ENCODE results near the gene PAM16.
"Not testable (repeated sequence)": the region's sequence is repeated elsewhere in the genome, so short reads cannot be mapped to it uniquely, and the experiment has no call there.

Gene PAM16

DNA sequence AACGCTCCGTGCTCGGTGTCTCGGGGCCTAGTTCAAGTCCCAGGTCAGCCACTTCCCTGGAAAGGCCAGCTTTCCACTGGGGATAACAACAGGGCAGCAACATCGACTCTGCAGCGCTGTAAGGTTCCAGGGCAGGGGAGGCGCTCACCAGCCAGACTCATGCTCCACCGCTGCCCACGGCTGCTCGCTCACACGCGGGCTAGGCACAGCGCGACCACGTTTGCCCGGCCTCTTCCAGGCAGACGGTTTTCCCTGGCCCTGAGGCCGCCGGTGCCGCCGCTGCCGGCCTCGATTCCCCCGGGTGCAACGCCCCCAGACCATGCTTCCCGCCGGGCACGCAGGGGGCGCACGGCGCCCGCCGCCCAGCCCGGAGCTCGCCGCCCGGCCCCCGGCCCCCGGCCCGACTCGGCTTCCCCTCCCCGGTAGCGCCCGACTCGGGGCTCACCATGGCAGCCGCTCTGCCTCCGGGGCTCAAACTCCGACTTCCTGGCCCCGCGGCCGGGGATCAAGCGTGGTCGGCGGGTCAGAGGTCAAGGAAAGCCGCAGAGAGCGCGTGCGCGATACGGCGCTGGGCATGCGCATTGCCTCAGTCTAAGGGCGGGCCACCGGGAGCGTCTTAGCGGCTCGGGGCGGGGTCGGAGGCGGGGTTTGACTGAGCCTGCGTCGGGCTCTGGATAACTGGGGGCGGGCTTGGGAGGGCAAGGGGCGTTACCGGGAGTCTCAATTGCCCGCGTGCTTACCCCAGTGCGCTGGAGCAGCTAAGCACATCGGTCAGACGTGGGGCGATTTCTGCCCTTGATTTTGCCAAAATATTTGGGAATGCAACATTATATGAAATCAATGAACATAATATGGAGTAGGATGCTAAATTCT is at the start of gene PAM16:
PAM16 (minus strand) TSS at position 535 of the 873 bp plus-strand sequence; CDS start at position 448, 87 bp downstream.
- DNase-seq (ENCODE audit: extremely low read depth in 1 of 2, low read depth in 1 of 2): peak; percentile 91 to 97

GRCh38 chr16:4399001-4399730 is 48.0 kb upstream of the PAM16 start:
- no peak for DNase-seq (ENCODE audit: extremely low read depth in 1 of 2, low read depth in 1 of 2)

DNA sequence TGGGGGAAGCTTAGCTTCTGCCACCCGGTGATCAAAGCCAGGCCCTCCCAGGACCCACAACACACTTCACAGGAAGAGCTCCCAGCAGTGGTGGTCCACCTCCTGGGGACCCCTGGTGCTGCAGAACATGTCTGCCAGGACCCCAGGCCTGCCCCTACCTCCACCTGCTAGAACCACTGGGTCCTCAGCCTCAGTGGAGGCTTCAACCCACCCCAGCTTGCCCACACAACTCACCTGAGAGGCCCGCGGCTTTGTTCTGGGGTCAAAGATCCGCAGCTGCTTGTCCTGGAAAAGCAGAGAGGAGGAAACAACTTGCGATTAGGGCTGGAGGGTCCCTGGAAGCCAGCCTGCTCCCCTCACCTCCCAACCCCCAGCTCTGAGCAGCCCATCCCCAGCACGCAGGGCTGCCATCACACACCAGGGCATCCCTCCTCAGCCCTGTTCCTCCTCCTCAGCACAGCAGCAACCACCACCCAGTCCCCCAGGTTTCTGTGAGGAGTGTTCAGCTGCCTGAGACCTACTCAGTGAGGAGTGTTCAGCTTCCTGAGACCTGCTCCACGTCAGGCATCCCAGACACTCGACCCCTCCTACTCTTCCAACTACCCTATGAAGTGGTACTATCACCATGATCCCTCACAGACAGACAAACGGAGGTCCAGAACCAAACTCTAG is 44.1 kb upstream of the PAM16 start:
- no peak for DNase-seq (ENCODE audit: extremely low read depth in 1 of 2, low read depth in 1 of 2)

DNA sequence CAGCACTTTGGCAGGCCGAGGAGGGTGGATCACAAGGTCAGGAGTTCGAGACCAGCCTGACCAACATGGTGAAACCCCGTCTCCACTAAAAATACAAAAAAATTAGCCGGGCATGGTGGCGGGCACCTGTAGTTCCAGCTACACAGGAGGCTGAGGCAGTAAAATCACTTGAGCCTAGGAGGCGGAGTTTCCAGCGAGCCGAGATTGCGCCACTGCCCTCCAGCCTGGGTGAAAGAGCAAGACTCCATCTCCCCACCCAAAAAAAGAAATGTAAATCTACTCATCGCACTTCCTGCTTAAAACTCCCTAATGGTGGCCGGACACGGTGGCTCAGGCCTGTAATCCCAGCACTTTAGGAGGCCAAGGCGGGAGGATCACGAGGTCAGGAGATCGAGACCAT is 42.7 kb upstream of the PAM16 start:
- not testable (repeated sequence) for DNase-seq (ENCODE audit: extremely low read depth in 1 of 2, low read depth in 1 of 2)

GRCh38 chr16:4393240-4393600 is 42.1 kb upstream of the PAM16 start:
- no peak for DNase-seq (ENCODE audit: extremely low read depth in 1 of 2, low read depth in 1 of 2)

GRCh38 chr16:4392382-4393239 is 41.5 kb upstream of the PAM16 start:
- no peak for DNase-seq (ENCODE audit: extremely low read depth in 1 of 2, low read depth in 1 of 2)

DNA sequence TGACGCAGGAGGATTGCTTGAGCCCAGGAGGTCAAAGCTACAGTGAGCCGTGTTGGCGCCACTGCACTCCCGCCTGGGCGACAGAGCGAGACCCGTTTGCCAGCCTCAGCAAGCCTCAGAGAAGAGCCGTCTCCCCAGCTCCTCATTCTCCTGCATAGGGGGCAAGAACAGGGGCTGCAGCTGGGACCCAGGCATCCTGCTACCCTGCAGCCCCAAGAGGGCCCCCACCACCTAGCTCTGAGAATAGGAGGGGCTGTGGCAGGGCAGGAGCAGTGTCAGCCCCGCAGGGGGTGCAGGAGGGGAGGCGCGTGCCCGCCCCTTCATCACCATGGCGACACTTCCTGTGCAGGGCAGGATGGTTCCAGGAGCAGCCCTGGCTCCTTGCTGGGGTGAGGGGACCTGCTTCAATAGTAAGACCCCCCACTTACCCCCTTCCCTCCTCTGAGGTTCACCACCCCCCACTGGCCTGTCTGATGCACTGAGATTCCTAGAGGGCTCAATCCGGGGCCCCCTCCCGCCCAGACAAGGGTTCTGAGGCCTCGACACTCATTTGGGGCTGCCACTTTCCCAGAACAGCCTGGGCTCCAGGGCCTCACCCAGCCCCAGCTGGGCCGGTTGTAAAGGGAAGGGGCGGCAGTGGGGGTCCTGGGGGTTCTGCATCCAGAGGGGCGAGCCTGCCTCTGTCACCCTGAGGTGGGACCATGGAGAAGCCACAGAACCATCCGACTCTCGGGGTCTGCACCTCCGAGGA is 40.7 kb upstream of the PAM16 start:
- no peak for DNase-seq (ENCODE audit: extremely low read depth in 1 of 2, low read depth in 1 of 2)

DNA sequence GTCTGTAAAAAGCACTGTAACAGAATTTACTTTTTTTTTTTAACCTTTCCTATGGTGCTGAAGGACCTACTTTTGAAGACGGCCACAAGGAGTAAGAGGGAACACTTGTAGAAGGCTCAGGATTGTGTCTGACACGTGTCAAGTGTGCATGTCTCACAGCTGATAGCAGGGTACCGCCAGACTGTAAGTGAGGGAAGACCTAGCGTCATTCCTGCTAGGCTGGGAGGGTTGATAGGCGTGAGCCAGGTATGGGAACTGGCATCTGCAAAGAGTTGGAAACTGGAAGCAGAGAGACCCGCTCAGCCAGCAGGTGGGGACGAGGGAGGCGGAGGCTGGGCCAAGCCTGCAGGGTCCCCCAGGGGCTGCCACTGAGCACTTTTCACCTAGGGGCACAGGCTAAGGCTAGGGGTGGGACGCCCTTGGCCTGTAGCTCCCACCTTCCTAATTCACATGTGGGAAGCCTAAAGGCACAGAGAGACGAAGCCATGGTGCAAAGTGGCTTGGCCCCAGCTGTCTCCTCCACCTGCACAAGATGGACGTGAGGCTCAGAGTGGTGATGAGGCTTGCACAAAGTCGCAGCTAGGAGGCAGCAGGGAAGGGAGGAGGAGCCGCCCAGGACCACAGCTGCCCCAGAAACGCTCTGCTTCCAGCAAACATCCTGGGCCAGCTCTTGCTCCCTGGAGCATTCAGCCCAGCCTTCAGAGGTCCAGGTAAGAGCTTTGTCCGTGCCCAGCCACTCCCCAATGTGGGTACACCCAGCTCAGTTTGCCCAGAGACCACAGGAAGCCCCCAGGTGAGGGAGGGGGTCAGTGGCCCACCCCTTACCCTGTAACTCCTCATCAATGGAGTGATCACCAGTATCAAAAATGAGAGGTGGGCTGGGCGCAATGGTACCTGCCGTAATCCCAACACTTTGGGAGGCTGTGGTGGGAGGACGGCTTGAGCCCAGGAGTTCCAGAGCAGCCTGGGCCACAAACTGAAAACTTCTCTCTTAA is 39.4 kb upstream of the PAM16 start:
- no peak for DNase-seq (ENCODE audit: extremely low read depth in 1 of 2, low read depth in 1 of 2)

DNA sequence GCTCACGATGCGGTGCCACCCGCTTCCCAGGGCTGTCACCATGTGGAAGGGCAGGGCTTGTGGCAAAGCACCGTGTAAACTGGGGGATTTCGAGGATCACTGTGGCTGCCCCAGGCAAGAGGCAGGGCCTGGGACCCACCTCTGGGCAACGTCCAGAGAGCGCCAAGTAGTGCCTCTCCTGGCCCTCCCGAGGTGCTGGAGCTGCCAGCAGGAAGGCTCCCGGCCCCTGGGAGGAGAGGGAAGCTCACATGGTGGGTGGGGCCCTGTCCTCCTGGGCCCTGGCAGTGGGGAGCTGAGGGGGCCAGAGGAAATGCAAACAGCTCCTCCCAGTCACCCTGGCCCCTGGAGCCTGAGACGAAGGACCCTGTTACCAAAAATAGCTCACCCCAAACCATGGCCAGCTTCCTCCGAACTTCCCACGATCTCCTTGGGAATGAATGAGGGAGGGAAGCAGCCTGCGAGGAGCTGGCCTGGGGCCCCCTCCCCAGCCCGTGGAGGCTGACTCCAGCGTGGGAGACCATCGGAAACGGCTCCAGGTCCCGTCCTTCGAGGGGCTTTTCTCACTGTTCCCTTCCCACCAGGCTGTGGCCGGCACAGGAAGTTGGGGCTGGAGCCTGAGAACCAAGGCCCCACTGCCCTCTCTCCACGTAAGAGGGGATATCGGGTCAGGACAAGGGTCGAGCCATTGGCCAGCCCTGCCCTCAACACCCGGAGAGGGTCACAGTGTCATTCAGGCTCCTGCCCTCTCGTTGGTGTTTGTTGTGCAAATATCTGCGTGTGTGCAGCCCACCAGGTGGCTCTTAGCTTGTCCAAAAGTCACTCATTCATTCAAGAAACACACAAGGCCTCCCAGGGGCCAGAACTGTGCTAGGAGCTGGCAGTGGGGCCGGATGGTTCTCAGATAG is 38.2 kb upstream of the PAM16 start:
- DNase-seq (ENCODE audit: extremely low read depth in 1 of 2, low read depth in 1 of 2): no peak

DNA sequence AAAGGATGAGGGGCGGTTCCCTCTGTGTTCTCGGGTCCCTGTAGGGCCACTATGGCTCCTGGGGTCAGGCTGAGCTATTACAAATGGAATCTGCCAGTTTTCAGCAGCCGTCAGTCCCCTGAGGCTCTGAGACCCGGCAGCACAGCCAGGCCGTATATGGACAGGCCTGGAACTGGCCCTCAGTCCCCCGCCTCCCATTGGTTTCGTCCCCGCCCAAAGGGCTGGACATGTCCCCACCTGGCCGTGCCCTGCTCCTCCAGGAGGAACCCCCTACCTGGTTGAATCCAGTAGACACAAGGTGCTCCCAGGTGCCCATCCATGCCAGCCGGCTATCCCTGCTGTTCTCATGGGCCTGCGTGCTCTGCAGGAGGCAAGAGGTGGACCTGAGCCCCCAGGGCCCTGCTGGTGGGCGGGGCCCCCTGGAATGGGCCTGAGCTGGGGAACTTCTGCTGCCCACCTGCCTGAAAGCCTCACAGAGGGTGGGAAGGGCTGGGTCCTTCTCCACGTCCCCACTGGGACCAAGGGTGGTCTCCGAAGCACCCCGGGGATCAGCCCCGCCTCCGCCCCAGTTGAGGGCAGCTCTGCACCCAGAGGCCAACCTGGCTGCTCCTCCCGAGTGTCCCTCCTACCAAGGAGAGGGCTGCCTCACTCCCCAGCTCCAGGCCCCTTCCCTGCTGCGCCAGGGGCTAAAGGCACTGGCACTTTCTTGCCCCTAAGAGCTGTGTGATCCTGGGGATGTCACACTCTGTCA is 37.3 kb upstream of the PAM16 start:
- DNase-seq (ENCODE audit: extremely low read depth in 1 of 2, low read depth in 1 of 2): no peak

DNA sequence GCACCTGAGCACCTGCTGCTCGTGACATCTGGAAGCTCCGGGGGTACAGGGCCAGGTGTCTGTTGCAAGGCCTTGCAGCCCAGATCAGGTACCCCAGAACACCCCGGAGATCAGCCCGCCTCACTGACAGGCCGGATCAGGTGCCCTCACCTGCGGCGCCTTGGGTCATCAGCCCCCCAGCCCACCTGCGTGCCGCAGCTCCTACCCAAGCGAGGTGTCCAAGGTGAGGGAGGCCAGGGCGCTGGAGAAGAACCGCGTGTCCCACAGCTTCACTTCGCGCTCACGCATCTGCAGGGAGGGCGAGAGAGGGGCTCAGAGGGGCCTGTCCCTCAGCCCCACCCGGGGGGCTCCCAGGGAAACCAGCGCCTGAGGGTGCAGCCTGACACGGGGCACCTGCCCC is 36.7 kb upstream of the PAM16 start:
- DNase-seq (ENCODE audit: extremely low read depth in 1 of 2, low read depth in 1 of 2): no peak

DNA sequence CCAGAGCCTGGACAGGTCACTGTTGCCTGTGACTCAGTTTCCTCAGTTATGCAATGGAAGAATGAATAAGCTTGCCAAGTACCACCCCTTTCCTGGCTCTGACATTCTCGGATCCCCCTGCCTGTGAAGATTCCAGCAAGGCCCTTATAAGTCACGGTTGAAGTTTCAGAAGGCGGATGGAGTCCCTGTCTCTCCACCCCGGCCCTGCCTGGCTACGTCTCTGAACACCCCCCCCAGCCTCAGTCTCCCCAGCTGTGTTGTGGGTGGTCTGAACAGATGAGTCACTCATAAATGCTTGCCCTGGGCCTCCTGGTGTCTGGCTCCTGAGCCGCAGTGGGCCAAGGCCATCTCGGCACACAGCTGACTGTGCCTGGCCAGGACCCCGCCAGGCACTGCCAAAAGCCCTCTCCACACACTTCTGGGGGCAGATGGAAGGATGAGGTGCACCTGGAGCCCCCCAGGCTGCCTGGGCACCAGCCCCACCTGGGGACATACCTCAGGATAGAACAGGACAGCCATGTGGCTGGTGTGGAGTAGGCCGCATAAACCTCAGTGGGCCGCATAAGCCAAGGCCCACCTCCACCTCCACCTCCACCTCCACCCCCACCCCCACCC is 35.9 kb upstream of the PAM16 start:
- no peak for DNase-seq (ENCODE audit: extremely low read depth in 1 of 2, low read depth in 1 of 2)

GRCh38 chr16:4386451-4386805 is 35.3 kb upstream of the PAM16 start:
- DNase-seq (ENCODE audit: extremely low read depth in 1 of 2, low read depth in 1 of 2): no peak

DNA sequence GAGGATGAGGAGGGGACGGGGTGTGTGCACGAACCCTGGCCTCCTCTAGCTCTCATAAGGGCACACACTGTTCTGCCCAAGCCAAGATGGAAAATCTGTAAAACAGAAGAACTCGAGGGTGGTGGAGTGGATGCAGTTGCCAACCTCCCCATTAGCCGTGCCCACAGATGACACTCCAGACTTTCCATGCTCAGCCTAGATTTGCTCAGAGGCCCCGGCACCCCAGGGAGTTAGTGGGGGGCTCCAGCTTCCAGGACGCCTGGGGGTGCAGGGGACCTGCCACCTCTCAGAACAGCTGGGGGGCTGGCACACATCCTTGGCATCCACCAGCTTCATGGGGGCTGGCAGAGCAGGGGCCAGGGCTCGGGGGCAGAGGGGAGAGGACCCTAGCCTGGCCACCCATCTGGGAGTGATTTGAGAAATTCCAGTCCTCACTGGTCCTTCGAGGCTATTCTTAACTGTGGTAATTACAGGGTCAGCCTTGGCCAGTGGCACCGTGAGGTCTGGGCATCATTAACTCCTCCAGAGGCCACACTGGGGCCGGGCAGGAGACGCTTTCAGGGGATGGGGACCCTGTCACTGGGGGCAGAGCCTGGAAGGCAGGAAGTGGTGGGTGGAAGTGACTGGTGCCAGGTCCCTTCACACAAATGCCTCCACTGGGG is 34.8 kb upstream of the PAM16 start:
- no peak for DNase-seq (ENCODE audit: extremely low read depth in 1 of 2, low read depth in 1 of 2)

GRCh38 chr16:4385066-4385788 is 34.1 kb upstream of the PAM16 start:
- no peak for DNase-seq (ENCODE audit: extremely low read depth in 1 of 2, low read depth in 1 of 2)

All from activated CD8-positive, alpha-beta memory T cell treated with anti-CD3 and anti-CD28 coated beads for 1 hour (primary cell).